ENCODE measurements around the gene RIMS3.
"Not testable (repeated sequence)": the region's sequence is repeated elsewhere in the genome, so short reads cannot be mapped to it uniquely, and the experiment has no call there.

RIMS3 gene

DNA sequence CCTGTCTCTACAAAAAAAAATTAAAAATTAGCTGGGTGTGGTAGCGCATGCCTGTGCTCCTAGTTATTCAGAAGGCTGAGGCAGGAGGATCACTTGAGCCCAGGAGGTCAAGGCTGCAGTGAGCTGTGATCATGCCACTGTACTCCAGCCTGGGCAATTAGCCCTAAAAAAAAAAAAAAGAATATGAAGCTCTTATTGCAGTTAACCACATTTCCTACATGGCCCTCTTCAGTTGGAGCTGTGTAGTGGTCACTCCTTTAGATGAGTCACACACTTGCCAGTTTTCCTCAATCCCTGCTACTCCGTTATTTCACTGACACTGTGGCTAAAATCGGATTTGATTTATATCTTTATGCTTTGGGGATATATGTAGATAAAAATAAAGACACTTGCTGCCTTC is 37.8 kb upstream of the RIMS3 start:
- H3K4me3 ChIP-seq (ENCODE audit: low read length): no peak overlapping the region
- no peak overlapping the region for H3K18ac ChIP-seq (ENCODE audit: low read length)
- H2AK5ac ChIP-seq (ENCODE audit: low read length): no peak overlapping the region
- no peaks in the 10 kb centered on the region for H3K36me3 ChIP-seq (ENCODE audit: control insufficient read depth, insufficient read depth, low read length)
- H2BK5ac ChIP-seq (ENCODE audit: low read length): no peak overlapping the region
- peaks cover 42% of the 10 kb centered on the region for H3K79me2 ChIP-seq (ENCODE audit: control insufficient read depth, insufficient read depth, low read length)
- H3K56ac ChIP-seq (ENCODE audit: low read length): no peak overlapping the region
- no peak overlapping the region for H4K8ac ChIP-seq (ENCODE audit: low read depth, low read length)
- H3K4me2 ChIP-seq (ENCODE audit: low read length): no peak overlapping the region
- no peak for DNase-seq
- no peak overlapping the region for H2BK120ac ChIP-seq (ENCODE audit: low read depth, low read length)
- peaks cover 9% of the 10 kb centered on the region for H3K79me1 ChIP-seq (ENCODE audit: low read length)
- WGBS (ENCODE audit: extremely low coverage, insufficient coverage, low lambda C conversion rate): no CpG with 5 or more reads among the region's 3 CpGs
- no peak overlapping the region for H3K27ac ChIP-seq (ENCODE audit: low read depth, low read length)
- no peak overlapping the region for H3K9ac ChIP-seq (ENCODE audit: low read length)
- no peak overlapping the region for H4K5ac ChIP-seq (ENCODE audit: low read length)
- H3K4me1 ChIP-seq (ENCODE audit: control insufficient read depth, low read depth, low read length): no peaks in the 10 kb centered on the region
- H3K4ac ChIP-seq (ENCODE audit: low read depth, low read length): no peak overlapping the region
- no peaks in the 10 kb centered on the region for H3K27me3 ChIP-seq (ENCODE audit: insufficient read depth, low read length, poor library complexity)
- H3K23ac ChIP-seq (ENCODE audit: low read length): no peak overlapping the region
- H2BK15ac ChIP-seq (replicated peaks; ENCODE audit: low read depth): no peak overlapping the region

GRCh38 chr1:40702810-40703209 is 37.3 kb upstream of the RIMS3 start:
- no CpG with 5 or more reads among the region's 9 CpGs for WGBS (ENCODE audit: extremely low coverage, insufficient coverage, low lambda C conversion rate)
- DNase-seq; H2AK5ac ChIP-seq (ENCODE audit: low read length); H3K4me1 ChIP-seq (ENCODE audit: control insufficient read depth, low read depth, low read length); H3K9ac ChIP-seq (ENCODE audit: low read length); H3K4ac ChIP-seq (ENCODE audit: low read depth, low read length); H4K5ac ChIP-seq (ENCODE audit: low read length); H2BK15ac ChIP-seq (replicated peaks; ENCODE audit: low read depth); H3K27ac ChIP-seq (ENCODE audit: low read depth, low read length); H4K8ac ChIP-seq (ENCODE audit: low read depth, low read length); H2BK5ac ChIP-seq (ENCODE audit: low read length); H3K79me1 ChIP-seq (ENCODE audit: low read length); H2BK120ac ChIP-seq (ENCODE audit: low read depth, low read length); H3K27me3 ChIP-seq (ENCODE audit: insufficient read depth, low read length, poor library complexity); H3K36me3 ChIP-seq (ENCODE audit: control insufficient read depth, insufficient read depth, low read length); H3K4me3 ChIP-seq (ENCODE audit: low read length); H3K56ac ChIP-seq (ENCODE audit: low read length); H3K4me2 ChIP-seq (ENCODE audit: low read length); H3K18ac ChIP-seq (ENCODE audit: low read length); H3K23ac ChIP-seq (ENCODE audit: low read length): not testable (repeated sequence)
- H3K79me2 ChIP-seq (ENCODE audit: control insufficient read depth, insufficient read depth, low read length): peaks cover 45% of the 10 kb centered on the region

- no peak overlapping the region for H2BK5ac ChIP-seq (ENCODE audit: low read length)
- H3K27me3 ChIP-seq (ENCODE audit: insufficient read depth, low read length, poor library complexity): no peaks in the 10 kb centered on the region
- H3K56ac ChIP-seq (ENCODE audit: low read length): no peak overlapping the region
- no peak overlapping the region for H2BK120ac ChIP-seq (ENCODE audit: low read depth, low read length)
- H3K9ac ChIP-seq (ENCODE audit: low read length): no peak overlapping the region
- H3K79me2 ChIP-seq (ENCODE audit: control insufficient read depth, insufficient read depth, low read length): peaks cover 56% of the 10 kb centered on the region
- H3K18ac ChIP-seq (ENCODE audit: low read length): no peak overlapping the region
- H3K4me3 ChIP-seq (ENCODE audit: low read length): no peak overlapping the region
- no peak overlapping the region for H3K4me2 ChIP-seq (ENCODE audit: low read length)
- H2BK15ac ChIP-seq (replicated peaks; ENCODE audit: low read depth): no peak overlapping the region
- no peaks in the 10 kb centered on the region for H3K36me3 ChIP-seq (ENCODE audit: control insufficient read depth, insufficient read depth, low read length)
- H4K8ac ChIP-seq (ENCODE audit: low read depth, low read length): no peak overlapping the region
- no CpG with 5 or more reads among the region's 3 CpGs for WGBS (ENCODE audit: extremely low coverage, insufficient coverage, low lambda C conversion rate)
- no peak overlapping the region for H2AK5ac ChIP-seq (ENCODE audit: low read length)
- H3K79me1 ChIP-seq (ENCODE audit: low read length): peaks cover 10% of the 10 kb centered on the region
- no peak overlapping the region for H3K4ac ChIP-seq (ENCODE audit: low read depth, low read length)
- no peak overlapping the region for H3K23ac ChIP-seq (ENCODE audit: low read length)
- no peak overlapping the region for H4K5ac ChIP-seq (ENCODE audit: low read length)
- DNase-seq: no peak
- no peaks in the 10 kb centered on the region for H3K4me1 ChIP-seq (ENCODE audit: control insufficient read depth, low read depth, low read length)
- no peak overlapping the region for H3K27ac ChIP-seq (ENCODE audit: low read depth, low read length)
Observed at GRCh38 chr1:40701684-40702083, 36.2 kb upstream of the RIMS3 start.

DNA sequence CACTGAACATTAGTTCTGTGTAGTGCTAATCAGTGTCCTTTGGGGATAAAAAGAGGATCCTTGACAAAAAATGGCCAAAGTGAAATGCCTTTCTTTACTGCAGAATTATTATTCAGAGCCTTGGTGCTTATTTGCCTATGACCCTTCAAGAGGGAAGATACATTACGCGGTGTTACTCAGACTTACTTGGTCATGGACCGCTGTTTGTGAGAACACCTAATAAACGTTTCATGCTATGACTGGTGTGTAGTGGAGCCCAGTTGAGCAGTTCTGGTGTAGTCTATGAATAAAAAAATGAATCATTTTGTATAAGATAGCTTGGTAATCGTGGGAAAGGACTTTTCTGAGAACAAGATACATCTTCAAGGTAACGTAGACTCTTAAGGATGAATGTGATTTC is 34.3 kb upstream of the RIMS3 start:
- Histone ChIP-seq H3K79me2 (ENCODE audit: control insufficient read depth, insufficient read depth, low read length) (peaks cover 58% of the 10 kb centered on the region), H3K79me1 (ENCODE audit: low read length) (peaks cover 10% of the 10 kb centered on the region), H3K9ac (ENCODE audit: low read length) (no peak overlapping the region), H3K56ac (ENCODE audit: low read length) (no peak overlapping the region), H3K23ac (ENCODE audit: low read length) (no peak overlapping the region), H2BK15ac (replicated peaks; ENCODE audit: low read depth) (no peak overlapping the region), H3K27me3 (ENCODE audit: insufficient read depth, low read length, poor library complexity) (no peaks in the 10 kb centered on the region), H3K18ac (ENCODE audit: low read length) (no peak overlapping the region), H3K36me3 (ENCODE audit: control insufficient read depth, insufficient read depth, low read length) (no peaks in the 10 kb centered on the region), H4K8ac (ENCODE audit: low read depth, low read length) (no peak overlapping the region), H3K4ac (ENCODE audit: low read depth, low read length) (no peak overlapping the region), H3K4me2 (ENCODE audit: low read length) (no peak overlapping the region), H3K4me1 (ENCODE audit: control insufficient read depth, low read depth, low read length) (no peaks in the 10 kb centered on the region), H2AK5ac (ENCODE audit: low read length) (no peak overlapping the region), H2BK120ac (ENCODE audit: low read depth, low read length) (no peak overlapping the region), H2BK5ac (ENCODE audit: low read length) (no peak overlapping the region), H4K5ac (ENCODE audit: low read length) (no peak overlapping the region), H3K4me3 (ENCODE audit: low read length) (no peak overlapping the region), H3K27ac (ENCODE audit: low read depth, low read length) (no peak overlapping the region)
- 100% methylated on average over 1 of the region's 6 CpGs for WGBS (ENCODE audit: extremely low coverage, insufficient coverage, low lambda C conversion rate)
- no peak for DNase-seq

DNA sequence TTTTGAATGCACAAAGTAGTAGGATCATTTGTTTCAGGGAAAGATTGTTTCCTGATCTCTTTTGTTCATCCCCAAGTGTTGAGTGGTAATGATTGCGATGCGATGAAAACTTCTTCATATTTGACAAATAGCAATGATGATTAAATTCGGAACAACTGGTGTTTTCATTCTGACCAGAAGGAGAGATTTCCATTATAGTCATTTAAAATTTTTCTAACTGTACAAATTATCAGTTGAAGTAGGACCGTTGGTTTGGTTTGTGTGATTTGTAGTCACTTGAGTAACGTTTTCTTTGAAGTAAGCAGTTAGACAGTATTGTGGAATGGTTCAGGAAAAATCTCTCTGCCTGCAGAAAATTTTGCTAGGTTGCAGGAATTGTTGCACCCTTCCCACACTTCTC is 32.0 kb upstream of the RIMS3 start:
- Histone ChIP-seq H3K23ac (ENCODE audit: low read length) (no peak overlapping the region), H3K27me3 (ENCODE audit: insufficient read depth, low read length, poor library complexity) (no peaks in the 10 kb centered on the region), H3K9ac (ENCODE audit: low read length) (no peak overlapping the region), H3K4ac (ENCODE audit: low read depth, low read length) (no peak overlapping the region), H3K79me2 (ENCODE audit: control insufficient read depth, insufficient read depth, low read length) (peaks cover 70% of the 10 kb centered on the region), H3K56ac (ENCODE audit: low read length) (no peak overlapping the region), H3K4me3 (ENCODE audit: low read length) (no peak overlapping the region), H2AK5ac (ENCODE audit: low read length) (no peak overlapping the region), H3K36me3 (ENCODE audit: control insufficient read depth, insufficient read depth, low read length) (no peaks in the 10 kb centered on the region), H2BK5ac (ENCODE audit: low read length) (no peak overlapping the region), H3K79me1 (ENCODE audit: low read length) (peaks cover 10% of the 10 kb centered on the region), H2BK120ac (ENCODE audit: low read depth, low read length) (no peak overlapping the region), H4K5ac (ENCODE audit: low read length) (no peak overlapping the region), H2BK15ac (replicated peaks; ENCODE audit: low read depth) (no peak overlapping the region), H3K18ac (ENCODE audit: low read length) (no peak overlapping the region), H3K27ac (ENCODE audit: low read depth, low read length) (no peak overlapping the region), H4K8ac (ENCODE audit: low read depth, low read length) (no peak overlapping the region), H3K4me1 (ENCODE audit: control insufficient read depth, low read depth, low read length) (no peaks in the 10 kb centered on the region), H3K4me2 (ENCODE audit: low read length) (no peak overlapping the region)
- no CpG with 5 or more reads among the region's 5 CpGs for WGBS (ENCODE audit: extremely low coverage, insufficient coverage, low lambda C conversion rate)
- no peak for DNase-seq

- Histone ChIP-seq H3K4me3 (ENCODE audit: low read length) (no peak overlapping the region), H4K5ac (ENCODE audit: low read length) (no peak overlapping the region), H4K8ac (ENCODE audit: low read depth, low read length) (no peak overlapping the region), H3K4me1 (ENCODE audit: control insufficient read depth, low read depth, low read length) (no peaks in the 10 kb centered on the region), H2BK5ac (ENCODE audit: low read length) (no peak overlapping the region), H3K36me3 (ENCODE audit: control insufficient read depth, insufficient read depth, low read length) (no peaks in the 10 kb centered on the region), H3K9ac (ENCODE audit: low read length) (no peak overlapping the region), H2AK5ac (ENCODE audit: low read length) (no peak overlapping the region), H3K18ac (ENCODE audit: low read length) (no peak overlapping the region), H3K27me3 (ENCODE audit: insufficient read depth, low read length, poor library complexity) (no peaks in the 10 kb centered on the region), H2BK15ac (replicated peaks; ENCODE audit: low read depth) (no peak overlapping the region), H3K23ac (ENCODE audit: low read length) (no peak overlapping the region), H3K27ac (ENCODE audit: low read depth, low read length) (no peak overlapping the region), H3K56ac (ENCODE audit: low read length) (no peak overlapping the region), H3K4ac (ENCODE audit: low read depth, low read length) (no peak overlapping the region), H3K4me2 (ENCODE audit: low read length) (no peak overlapping the region), H2BK120ac (ENCODE audit: low read depth, low read length) (no peak overlapping the region), H3K79me1 (ENCODE audit: low read length) (peaks cover 10% of the 10 kb centered on the region), H3K79me2 (ENCODE audit: control insufficient read depth, insufficient read depth, low read length) (peaks cover 67% of the 10 kb centered on the region)
- DNase-seq: no peak
- WGBS (ENCODE audit: extremely low coverage, insufficient coverage, low lambda C conversion rate): no CpG with 5 or more reads among the region's 4 CpGs
Observed at GRCh38 chr1:40696294-40696693, 30.8 kb upstream of the RIMS3 start.
